Astrocyte (in vitro differentiated cells and primary cell): ENCODE results near the gene NHLRC4.

Source experiments
- EZH2 ChIP-seq: IDR thresholded peaks from 2 replicates; pipeline ENCODE4 v1.6.1; 2012; ENCODE audit warnings: mild to moderate bottlenecking, low read length, inconsistent platforms; ENCODE audit not compliant: insufficient read depth
- TF ChIP-seq, protein P1 (sequence below): IDR thresholded peaks from 2 replicates; pipeline ENCODE4 v1.5.1; 2011; ENCODE audit warnings: low read depth, mild to moderate bottlenecking, inconsistent platforms, low read length, moderate library complexity; ENCODE audit not compliant: insufficient read depth

- TF ChIP-seq, protein P1, sequence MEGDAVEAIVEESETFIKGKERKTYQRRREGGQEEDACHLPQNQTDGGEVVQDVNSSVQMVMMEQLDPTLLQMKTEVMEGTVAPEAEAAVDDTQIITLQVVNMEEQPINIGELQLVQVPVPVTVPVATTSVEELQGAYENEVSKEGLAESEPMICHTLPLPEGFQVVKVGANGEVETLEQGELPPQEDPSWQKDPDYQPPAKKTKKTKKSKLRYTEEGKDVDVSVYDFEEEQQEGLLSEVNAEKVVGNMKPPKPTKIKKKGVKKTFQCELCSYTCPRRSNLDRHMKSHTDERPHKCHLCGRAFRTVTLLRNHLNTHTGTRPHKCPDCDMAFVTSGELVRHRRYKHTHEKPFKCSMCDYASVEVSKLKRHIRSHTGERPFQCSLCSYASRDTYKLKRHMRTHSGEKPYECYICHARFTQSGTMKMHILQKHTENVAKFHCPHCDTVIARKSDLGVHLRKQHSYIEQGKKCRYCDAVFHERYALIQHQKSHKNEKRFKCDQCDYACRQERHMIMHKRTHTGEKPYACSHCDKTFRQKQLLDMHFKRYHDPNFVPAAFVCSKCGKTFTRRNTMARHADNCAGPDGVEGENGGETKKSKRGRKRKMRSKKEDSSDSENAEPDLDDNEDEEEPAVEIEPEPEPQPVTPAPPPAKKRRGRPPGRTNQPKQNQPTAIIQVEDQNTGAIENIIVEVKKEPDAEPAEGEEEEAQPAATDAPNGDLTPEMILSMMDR, result no peak
- no peak for TF ChIP-seq EZH2
These were observed 11.5 kb downstream of the NHLRC4 start for GRCh38 chr16:578232-578869.
